ENCODE results near the gene PRKCE.

PRKCE gene

DNA sequence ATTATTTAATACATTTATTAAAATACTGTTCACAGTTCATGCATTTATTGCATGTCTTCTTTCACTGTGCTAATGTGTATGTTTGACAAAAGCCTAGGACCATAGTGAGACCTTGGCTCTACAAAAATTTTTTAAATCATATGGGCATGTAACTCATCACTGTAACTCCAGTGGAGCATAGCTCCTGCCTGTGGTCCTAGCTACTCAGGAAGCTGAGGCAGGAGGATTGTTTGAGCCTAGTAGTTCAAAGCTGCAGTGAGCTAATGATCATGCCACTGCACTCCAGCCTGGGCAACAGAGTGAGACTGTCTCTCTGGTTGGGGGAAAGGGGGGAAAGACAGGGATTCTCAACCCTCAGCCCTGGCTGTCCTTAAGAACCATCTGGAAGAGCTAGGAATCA is 137.8 kb downstream of the PRKCE start:
- Histone ChIP-seq H3K27ac (no peak overlapping the region), H3K4me3 (no peak overlapping the region)

DNA sequence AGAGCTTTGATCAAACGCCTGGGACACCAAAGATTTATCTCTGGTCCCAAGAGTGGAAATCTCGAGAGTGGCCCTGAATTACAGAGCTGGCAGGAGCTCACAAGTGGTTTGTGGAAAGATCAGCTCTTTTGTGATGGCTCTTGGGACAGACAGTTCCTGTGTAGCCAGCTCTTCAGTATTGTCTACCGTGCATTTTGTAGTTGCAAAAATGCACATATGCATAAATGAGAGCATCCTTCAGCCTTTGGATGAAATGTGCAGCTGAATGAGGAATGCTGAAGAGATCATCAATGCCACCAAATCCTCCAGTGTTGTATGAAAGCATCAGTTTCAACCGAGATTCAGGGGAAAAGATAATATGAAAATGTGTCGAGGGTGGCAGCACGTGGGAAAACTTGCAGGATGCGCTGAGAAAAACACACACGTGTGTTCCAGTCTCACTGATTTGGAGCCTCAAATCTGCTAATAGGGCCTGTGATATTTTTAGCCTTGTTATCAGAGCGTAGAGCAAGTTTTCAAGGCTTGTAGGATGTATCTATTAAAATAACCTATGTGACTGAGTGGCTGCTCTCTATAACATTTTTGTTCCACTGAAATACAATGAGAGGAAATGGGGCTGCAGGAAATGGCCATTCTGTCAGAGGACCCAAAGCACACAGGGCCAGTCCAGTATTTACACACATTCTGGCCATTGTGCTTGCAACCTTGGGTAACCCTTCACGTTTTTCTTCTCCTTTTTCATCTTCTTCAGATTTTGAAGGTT is 138.7 kb downstream of the PRKCE start:
- peak overlapping the region in 1 of 21 experiments; percentile 37 for H3K27ac ChIP-seq
- H3K4me3 ChIP-seq: no peak overlapping the region

DNA sequence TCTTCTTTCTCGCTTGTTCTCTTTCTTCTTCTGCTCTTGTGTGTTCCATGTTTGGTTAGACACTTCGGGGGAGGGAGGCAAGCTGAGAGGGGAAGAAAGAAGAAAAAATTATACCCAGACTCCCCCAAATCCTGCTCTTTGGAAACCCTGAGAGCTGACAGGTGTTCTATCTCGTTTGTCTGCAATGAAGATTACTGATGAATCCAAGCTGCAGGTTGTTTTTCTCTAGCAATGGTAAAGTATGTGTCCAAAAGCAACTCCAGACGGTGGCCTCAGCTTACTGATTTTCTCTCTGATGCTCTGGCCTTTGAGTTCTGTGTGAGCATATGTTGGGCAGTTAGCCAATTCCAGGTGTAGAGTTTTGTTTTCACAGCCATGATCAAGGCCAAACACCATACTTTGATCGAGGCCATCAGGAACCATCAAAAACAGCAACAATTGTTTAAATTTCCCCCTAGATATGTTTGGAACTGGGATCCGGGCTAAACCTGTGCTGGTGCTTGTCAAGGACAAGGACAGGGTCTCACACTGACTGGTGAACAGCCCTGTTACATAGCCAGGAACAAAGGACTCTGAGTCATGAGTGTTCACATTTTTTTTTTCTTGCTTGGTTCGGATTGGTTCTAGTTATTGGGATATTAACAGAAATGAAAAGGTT is 142.0 kb downstream of the PRKCE start:
- Histone ChIP-seq H3K27ac (no peak overlapping the region), H3K4me3 (no peak overlapping the region)

DNA sequence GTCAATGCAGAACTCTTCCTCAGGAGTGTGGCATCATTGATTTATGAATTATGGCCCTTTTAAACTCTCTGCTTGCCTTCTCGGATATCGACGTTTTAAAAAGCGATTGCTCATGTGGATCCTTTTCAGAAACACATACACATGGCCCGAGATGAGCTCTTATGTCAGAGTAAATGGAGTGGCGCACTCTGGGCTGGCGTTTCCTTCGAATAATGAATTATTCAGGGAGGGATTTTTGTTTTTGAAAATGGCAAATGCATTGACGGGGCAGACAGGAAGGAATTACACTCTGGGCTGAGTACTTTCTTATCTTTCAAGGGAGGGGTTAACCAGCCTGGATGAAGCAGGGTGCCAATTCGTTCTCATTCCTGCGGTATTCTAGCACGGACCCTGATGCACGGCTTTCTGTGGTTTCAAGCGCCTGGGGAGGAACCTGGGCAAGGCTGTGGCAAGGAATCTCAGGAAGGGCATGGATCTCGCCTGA is 142.7 kb downstream of the PRKCE start:
- H3K4me3 ChIP-seq: no peak overlapping the region
- H3K27ac ChIP-seq: no peak overlapping the region

DNA sequence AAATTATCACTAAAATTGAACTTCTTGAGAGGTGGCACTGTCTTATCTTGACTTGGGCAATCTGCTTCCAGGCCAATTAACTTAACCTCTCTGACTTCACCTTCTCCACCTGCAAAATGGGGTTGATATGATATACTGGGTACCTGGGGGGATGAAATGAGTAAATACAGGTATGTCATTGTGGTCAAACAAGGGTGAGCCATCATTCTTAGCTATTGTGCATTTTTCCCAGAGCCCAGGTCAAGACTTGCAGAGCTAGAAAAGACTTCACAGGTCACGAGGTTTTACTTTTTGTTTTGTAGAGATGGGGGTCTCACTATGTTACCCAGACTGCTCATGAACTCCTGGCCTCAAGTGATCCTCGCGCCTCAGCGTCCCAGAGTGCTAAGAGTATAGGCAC is 145.0 kb downstream of the PRKCE start:
- no peak overlapping the region for H3K27ac ChIP-seq
- H3K4me3 ChIP-seq: no peak overlapping the region

DNA sequence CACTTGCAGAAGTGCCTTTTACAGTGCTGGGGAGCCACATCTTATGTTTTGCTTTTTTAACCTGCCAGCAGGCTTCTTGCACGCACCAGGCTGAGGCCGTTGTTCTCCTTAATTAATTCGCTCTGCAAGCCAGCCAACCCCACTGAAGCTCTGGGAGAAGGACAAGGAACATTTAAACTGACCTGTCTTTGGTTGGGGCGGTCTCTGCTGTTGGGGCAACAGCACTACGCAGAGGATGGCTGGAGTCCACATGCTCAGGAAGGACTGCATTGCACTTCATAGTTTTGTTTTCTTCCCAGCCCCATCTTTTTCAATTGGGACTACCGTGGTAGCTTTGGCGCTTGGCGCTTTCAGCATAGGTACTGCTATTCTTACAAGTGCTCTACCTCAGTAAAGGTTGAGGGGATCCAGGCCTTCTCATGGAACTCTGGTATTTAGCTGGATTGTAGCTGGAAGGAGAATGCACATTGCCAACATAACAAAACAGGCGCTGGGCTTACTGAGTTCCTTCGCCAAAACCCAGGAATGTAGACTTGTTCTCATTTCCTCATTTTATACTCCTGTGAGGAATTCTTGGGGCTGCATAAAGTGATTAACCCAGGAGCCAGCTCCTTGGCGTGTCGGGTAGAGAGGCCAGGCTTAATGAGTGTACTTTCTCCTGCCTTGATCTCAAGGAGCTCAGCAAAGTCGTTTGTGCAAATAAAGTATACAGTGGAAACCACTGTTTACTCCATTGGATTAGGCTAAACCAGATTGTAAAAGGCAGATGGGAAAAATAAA is 146.2 kb downstream of the PRKCE start:
- Histone ChIP-seq H3K4me3 (no peak overlapping the region), H3K27ac (no peak overlapping the region)

DNA sequence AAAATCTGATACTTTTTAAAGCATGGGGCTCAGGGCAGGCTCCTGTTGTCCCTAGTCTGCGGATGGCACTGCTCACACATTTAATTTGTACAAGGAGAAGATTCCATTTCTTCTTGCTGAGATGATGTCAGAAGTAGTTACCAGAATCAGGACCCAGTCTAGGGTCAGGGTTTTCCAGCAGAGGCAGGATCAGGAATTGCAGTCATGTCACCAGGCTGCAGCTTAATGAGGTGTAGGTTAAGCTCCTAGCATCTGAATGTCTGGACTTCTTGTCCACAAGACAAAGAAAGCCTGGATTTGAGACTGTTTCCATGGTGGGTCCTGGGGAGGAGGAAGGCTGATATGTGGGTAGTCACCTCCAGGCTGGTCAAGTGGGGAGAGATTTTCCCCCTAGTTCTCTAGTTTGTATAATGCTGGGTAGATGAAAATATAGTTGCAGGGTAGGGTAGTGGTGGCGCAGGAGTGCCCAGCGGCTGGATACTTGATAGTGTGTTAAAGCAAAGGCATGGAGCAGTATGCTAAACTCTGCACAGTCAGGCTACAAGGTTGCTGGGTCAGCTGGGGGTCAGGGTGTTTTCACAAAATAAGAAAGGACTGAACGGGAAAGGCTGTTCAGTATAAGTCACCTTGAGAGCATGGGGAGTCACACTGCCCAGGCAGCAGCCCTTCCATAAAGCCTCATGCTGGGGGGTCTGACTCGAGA is 148.4 kb downstream of the PRKCE start:
- Histone ChIP-seq H3K27ac (no peak overlapping the region), H3K4me3 (no peak overlapping the region)

DNA sequence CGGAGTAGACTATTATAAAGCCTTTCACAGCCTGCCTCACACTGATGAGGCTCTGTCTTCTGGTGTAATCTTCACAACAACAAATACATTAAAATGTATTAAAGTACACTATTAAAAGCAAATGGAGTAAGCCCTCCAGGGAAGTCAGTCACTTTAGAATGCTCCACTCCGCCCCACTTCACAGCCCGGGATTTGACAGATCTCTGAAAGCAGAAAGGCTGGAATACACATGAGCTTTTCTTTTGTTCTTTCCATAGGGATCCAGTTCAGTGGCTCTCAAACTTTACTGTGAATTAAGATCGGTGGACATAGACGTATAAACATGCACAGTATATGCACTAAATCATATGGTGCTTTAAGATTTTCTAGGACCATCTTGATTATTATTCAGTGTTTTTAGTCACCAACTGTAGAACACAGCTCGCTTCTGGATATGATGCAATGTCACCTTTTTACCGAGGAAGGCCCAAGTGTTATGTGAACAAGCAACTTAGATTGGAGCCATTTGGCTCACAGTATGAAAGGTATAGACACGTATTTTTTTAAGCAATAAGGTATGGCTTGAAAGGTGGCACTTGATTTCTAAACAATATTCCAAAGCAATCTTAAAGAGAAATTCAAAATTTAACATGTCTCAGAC is 151.1 kb downstream of the PRKCE start:
- H3K4me3 ChIP-seq: no peak overlapping the region
- no peak overlapping the region for H3K27ac ChIP-seq

DNA sequence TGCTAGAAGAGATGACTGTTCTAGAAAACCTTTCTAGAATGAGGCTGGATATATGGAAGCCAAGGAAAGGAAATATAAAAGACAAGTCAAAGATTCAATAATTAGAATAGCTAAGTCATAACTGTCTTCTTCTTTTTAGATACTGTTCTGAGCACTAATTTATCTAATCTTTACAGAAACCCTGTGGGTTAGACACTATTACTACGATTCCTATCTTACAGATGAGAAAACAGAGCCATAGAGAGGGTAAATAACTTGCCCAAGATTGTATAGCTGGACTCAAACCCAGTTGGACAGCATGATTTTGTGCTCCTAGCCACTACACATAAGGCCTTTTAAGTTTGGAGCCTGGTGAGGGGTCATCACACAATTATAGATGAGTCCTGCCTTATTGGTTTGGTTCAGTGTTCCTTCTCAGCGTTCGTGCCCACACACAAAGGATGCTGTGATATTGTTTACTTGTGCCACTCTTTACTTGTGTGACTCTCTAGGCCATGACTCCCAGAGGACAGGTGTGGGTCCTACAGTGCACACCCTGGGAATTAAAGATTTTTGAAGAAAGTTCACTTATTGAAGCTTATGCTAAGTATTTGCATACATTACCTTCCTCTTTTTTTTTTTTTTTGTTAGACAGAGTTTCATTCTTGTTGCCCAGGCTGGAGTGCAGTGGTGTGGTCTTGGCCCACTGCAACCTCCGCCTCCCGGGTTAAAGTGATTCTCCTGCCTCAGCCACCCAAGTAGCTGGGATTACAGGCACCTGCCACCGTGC is 153.7 kb downstream of the PRKCE start:
- no peak overlapping the region for H3K27ac ChIP-seq
- H3K4me3 ChIP-seq: no peak overlapping the region

DNA sequence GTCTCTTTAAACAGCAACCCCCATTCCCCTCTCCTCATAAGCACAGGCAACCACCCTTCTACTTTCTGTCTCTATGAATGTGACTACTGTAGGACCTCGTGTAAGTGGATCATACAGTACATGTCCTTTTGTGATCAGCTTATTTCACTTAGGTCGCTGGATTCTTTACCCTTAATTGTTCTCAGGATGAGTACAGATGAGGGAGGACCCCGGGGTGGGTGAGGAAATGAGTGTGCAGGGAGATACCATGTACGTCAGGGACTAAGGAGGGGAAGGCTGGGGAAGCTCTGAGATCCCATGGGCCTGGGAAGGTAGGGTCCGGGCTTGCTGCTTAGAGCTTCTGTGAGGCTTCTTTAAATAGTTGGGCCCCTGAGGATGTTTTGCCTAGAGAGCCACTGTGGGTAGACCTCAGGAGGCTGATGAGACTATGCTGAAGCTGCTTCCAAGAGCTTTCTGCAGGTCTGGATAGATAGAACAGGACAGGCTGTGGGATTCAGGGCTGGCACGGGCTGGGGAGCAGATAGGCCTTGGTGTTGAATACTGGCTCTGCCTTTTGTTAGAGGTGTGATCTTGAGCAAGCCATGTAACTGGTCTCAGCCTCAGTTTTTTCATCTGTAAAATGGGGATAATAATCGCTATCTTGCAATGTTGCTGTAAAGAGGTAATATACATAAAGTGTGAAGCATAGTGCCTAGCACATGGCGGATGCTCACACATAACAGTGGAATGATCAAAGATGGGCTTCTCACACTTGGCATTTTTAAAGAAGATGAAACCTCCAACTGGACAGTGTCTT is 155.3 kb downstream of the PRKCE start:
- H3K4me3 ChIP-seq: no peak overlapping the region
- no peak overlapping the region for H3K27ac ChIP-seq

DNA sequence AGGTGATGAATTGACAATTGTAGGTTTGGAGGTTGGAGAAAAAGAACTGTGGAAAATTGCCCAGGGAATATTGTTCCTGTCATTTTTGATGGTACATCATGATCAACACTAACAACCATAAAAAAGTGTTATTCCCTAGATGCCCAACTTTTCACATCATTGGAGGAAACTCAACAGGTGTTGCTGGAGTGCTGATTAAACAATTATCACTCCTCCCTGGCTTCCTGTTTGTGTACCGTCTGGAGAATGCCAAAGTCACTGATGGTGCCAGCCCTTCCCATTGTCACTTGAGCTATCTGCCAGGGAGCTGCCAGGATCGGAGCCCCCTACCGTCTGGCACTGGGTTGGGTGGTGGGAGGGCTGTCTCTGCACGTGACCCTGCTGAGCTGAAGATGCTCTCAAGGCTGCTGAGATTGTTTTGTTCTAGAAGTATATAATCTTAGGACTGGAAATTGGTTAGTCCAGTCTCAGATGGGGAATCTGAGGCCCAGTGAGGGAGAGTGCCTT is 156.9 kb downstream of the PRKCE start:
- Histone ChIP-seq H3K4me3 (no peak overlapping the region), H3K27ac (no peak overlapping the region)

DNA sequence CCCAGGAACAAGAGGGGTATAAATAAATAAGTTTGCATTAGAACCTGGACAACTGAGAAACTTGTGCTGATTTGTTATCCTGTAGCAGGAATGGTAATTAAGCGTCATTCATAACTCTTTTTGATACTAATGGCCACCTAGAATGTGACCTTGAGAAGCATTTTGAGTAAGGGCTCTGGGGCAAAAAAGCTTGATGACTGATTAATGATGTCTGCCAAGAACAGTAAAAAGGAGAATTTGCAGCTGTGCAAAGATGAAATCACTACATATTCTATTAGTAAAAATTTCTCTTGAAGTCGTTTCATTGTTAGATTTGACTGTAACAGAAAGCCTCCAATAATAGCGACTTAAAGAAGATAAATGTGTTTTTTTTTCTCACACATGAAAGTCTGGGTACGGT is 157.7 kb downstream of the PRKCE start:
- Histone ChIP-seq H3K27ac (no peak overlapping the region), H3K4me3 (no peak overlapping the region)

DNA sequence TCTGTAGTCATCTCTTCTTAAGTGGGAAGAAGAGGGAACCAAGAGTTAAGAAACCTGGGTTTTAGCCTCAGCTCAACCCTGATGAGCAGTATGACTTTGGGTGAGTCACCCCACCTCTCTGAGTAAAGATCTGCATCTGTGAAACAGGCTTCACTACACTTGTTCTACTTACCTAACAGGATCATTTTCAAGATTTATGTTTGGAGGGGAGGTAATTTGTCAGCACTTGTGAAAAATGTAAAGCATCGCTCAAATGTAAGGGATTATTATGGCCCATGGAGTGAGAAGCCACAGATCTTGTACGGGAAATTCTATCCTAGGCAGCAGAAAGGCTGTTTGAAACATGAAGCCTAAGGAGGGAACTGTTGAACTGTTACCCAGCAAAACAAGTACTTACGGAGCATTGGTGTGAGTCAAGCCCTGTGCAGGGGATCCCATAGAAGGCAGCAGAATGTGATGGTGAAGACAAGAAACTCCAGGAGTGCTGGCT is 160.6 kb downstream of the PRKCE start:
- Histone ChIP-seq H3K4me3 (no peak overlapping the region), H3K27ac (no peak overlapping the region)

DNA sequence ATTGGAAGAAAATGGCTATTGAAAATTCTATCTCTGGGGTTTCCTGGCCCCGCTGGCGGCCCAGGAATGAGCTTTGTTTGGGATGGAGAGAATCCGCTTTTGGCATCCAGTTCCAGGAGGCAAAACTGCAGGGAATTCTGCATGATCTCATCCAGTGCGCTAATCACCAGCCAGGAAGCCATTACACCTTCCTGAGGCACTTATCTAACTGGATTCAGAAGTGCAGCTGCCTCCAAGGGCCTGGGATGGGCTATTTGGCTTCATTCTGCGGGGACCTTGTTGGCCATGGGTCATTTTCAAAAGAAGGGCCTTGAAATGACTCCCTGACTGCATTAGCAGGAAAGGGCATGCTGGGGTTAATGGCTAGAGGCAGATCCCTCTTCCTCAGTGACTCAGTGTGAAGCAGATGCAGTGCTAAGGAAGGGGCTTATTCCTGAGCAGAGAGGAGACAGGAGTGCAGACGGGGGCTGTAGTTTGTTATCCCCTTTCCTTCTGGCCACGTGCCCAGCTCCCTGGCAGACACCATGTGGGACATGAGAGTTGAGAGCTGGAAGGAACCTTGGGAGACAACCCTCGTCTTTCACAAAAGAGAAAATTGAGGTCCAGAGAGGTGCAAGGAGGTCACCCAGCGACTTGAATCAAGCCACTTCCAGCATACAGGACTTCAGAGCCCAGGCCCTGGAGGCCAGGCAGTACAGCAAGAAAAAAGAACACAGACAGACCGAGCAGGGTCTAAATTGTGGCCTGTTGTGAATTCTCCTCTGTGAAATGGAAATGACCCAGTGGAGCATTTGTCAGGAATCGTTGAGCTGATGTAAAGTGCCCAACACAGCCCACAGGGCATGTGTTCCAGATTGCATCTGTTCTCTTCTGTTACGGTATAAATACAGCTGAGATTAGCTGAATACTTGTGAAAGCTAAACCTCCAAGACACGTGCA is 161.8 kb downstream of the PRKCE start:
- Histone ChIP-seq H3K4me3 (no peak overlapping the region), H3K27ac (peak overlapping the region in 9 of 21 experiments; percentile 8 to 65 (median 20))

DNA sequence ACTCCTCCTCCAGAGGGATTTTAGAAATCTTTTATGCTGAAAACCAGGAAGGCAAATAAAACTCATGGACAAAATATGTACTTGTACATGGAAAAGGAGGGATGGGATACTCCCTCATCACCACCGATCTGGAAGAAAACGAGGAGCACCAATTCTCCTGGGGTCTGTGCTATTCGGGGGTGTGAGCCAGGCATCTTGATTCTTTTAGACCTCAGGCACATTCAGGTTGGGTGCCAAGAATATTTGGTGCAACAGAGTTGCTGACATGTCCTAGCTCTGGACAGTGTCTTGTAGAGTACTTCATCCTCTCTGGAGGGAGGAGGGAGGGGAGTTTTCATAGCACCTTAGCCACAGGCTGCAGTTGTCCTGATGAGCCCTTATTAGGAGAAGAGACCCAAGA is 163.0 kb downstream of the PRKCE start:
- Histone ChIP-seq H3K4me3 (no peak overlapping the region), H3K27ac (peak overlapping the region in 2 of 21 experiments; percentile 23 to 43)

DNA sequence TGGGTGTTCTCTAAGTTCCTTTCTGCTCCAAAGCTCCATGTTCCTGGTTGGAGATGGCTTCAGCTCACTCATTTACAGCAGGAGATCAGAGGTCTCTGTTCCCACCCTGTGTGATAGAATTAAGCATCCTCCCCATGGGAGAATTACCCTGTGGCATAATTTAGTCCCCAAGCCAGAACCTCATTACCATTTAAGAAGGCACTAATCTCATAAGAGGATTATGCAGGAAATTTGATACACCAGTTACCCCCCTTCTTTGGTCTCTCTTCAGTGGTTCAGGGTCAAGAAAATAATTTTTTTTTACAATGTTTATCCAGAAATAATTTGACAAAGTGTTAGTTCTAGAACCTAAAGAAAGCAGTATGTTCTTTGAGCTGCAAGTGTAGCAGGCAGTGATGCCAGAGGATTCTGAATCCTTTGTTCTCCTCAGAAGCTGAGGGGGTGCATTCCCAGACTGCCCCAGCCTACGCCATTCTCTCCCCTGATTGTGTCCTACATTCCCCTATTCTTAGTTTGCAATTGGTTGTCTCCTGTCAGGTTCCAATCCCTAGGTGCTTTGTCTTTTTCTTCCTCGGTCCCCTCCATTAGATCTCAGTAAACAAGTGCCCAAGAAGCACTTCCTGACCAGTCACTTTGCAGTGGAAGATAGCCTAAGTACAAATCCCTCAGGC is 163.6 kb downstream of the PRKCE start:
- H3K27ac ChIP-seq: peak overlapping the region in 1 of 21 experiments; percentile 3
- no peak overlapping the region for H3K4me3 ChIP-seq
